GM12878 (cell line): ENCODE results near the gene EXOC7. TPM values are rescaled to one million over a fixed set of nuclear protein-coding genes. Genes with fewer than 3 reads are reported as not detected.

Experiments used
- ATAC-seq: fragments of 200-7000 bp; cut with Tn5 transposase; 3 replicates; pipeline ENCODE4 v1.9.1; 2020; ENCODE audit warnings: mild to moderate bottlenecking, moderate library complexity
- BruUV-seq: library from RNA; stranded (reverse); fragments of 400-500 nt; replicated peaks from 2 replicates; lab custom pipeline; 2021; lab: Mats Ljungman, UMichigan
- CTCF ChIA-PET: fragments of 300-600 bp; sonication (Branson Sonifier 250); formaldehyde crosslinking; extraction: SDS; loops from one replicate; lab custom pipeline; 2021; ENCODE audit warnings: inconsistent platforms; lab: Yijun Ruan, JAX
- POLR2A ChIA-PET: fragments of 350-600 bp; formaldehyde crosslinking; extraction: SDS; loops from one replicate; lab custom pipeline; 2021; ENCODE audit warnings: inconsistent platforms; lab: Charles Lee
- RAD21 ChIA-PET: fragments of 300-600 bp; sonication (Branson Sonifier 250); formaldehyde crosslinking; loops from one replicate; lab custom pipeline; 2023; ENCODE audit warnings: antibody characterized with exemption; ENCODE audit not compliant: unreplicated experiment; lab: Charles Lee
- SMC1A ChIA-PET: fragments of 300-600 bp; sonication (Branson Sonifier 250); formaldehyde crosslinking; loops from one replicate; lab custom pipeline; 2023; ENCODE audit not compliant: unreplicated experiment, uncharacterized antibody; lab: Charles Lee
- DNase-seq: peaks from one replicate; pipeline ENCODE4 v3.0.0-alpha.2; 2011; ENCODE audit warnings: low read depth, low spot score
- FAIRE-seq: peaks from 3 replicates; lab custom pipeline; 2011; peaks lifted over from hg19 to GRCh38; lab: Jason Lieb, UNC
- H2AFZ ChIP-seq: 2 replicates; pipeline ENCODE4 v1.6.0; 2011; ENCODE audit warnings: low read depth, low read length, control low read depth; ENCODE audit not compliant: control insufficient read depth
- H3K27ac ChIP-seq: 2 replicates; pipeline ENCODE4 v1.5.1; 2011; ENCODE audit warnings: control low read depth; ENCODE audit not compliant: control insufficient read depth, insufficient read depth
- H3K27me3 ChIP-seq, 2 experiments: replicated peaks in 1 of 2; 2 replicates each; pipeline versions ENCODE4 v1.6.0 to v1.6.1; 2011; ENCODE audit warnings: low read length in 1 of 2; ENCODE audit not compliant: control insufficient read depth in 2 of 2, insufficient read depth in 2 of 2
- H3K36me3 ChIP-seq, 2 experiments: 2 replicates each; pipeline ENCODE4 v1.5.1; 2011; ENCODE audit warnings: low read length in 1 of 2; ENCODE audit not compliant: control insufficient read depth in 2 of 2, insufficient read depth in 2 of 2
- H3K4me1 ChIP-seq: 2 replicates; pipeline ENCODE4 v1.6.1; 2011; ENCODE audit warnings: mild to moderate bottlenecking, low read length, moderate library complexity, mixed read lengths; ENCODE audit not compliant: control insufficient read depth, insufficient read depth
- H3K4me2 ChIP-seq: 2 replicates; pipeline ENCODE4 v1.6.0; 2011; ENCODE audit warnings: control low read depth; ENCODE audit not compliant: control insufficient read depth, insufficient read depth
- H3K4me3 ChIP-seq: fragments of 200-600 bp; sonication (generic); 2 replicates; pipeline ENCODE4 v1.5.1; 2016
- H3K79me2 ChIP-seq: 2 replicates; pipeline ENCODE4 v1.6.0; 2011; ENCODE audit warnings: low read length; ENCODE audit not compliant: control insufficient read depth, insufficient read depth
- H3K9ac ChIP-seq: 2 replicates; pipeline ENCODE4 v1.8.0; 2011; ENCODE audit warnings: low read length, control low read depth, mixed read lengths; ENCODE audit not compliant: control insufficient read depth, insufficient read depth
- H3K9me3 ChIP-seq: replicated peaks from 3 replicates; pipeline ENCODE4 v1.5.1; 2011; ENCODE audit warnings: mild to moderate bottlenecking, low read length; ENCODE audit not compliant: control insufficient read depth, insufficient read depth
- H4K20me1 ChIP-seq: 2 replicates; pipeline ENCODE4 v1.6.0; 2011; ENCODE audit not compliant: control insufficient read depth, insufficient read depth
- BMI1 ChIP-seq: fragments of 450-650 bp; IDR thresholded peaks from 2 replicates; pipeline ENCODE4 v1.6.1; 2016; ENCODE audit warnings: mild to moderate bottlenecking, moderate library complexity, borderline replicate concordance
- CHD1 ChIP-seq: IDR thresholded peaks from 2 replicates; pipeline ENCODE4 v1.6.1; 2012; ENCODE audit warnings: low read depth, low read length, improper control_type of control experiment
- EED ChIP-seq: sonication (generic); IDR thresholded peaks from 2 replicates; pipeline ENCODE4 v1.6.1; 2016; ENCODE audit warnings: antibody characterized with exemption, low read depth
- ESRRA ChIP-seq: IDR thresholded peaks from 2 replicates; pipeline ENCODE4 v1.6.1; 2012; ENCODE audit warnings: mild to moderate bottlenecking, low read length, improper control_type of control experiment
- EZH2 ChIP-seq: IDR thresholded peaks from 2 replicates; pipeline ENCODE4 v1.6.1; 2012; ENCODE audit warnings: low read depth, mild to moderate bottlenecking, control low read depth, inconsistent platforms, low read length, borderline replicate concordance; ENCODE audit not compliant: control insufficient read depth
- JUNB ChIP-seq: IDR thresholded peaks from 2 replicates; pipeline ENCODE4 v1.6.1; 2016; ENCODE audit warnings: antibody characterized with exemption, mild to moderate bottlenecking
- MEF2A ChIP-seq: IDR thresholded peaks from 2 replicates; pipeline ENCODE4 v1.6.1; 2011; ENCODE audit warnings: low read depth, mild to moderate bottlenecking, low read length, moderate library complexity; ENCODE audit not compliant: insufficient read depth
- MXI1 ChIP-seq: fragments of 150-350 bp; IDR thresholded peaks from 2 replicates; pipeline ENCODE4 v1.6.1; 2011; ENCODE audit warnings: low read depth, mild to moderate bottlenecking, inconsistent platforms, low read length, improper control_type of control experiment
- RAD51 ChIP-seq: fragments of 450-650 bp; IDR thresholded peaks from 2 replicates; pipeline ENCODE4 v1.6.1; 2016; ENCODE audit warnings: moderate library complexity, mild to moderate bottlenecking, inconsistent platforms
- SRF ChIP-seq, 2 experiments: IDR thresholded peaks; 2 replicates each; pipeline ENCODE4 v1.6.1; 2011; ENCODE audit warnings: low read depth in 2 of 2, low read length in 2 of 2, mild to moderate bottlenecking in 1 of 2, moderate library complexity in 1 of 2
- TAF1 ChIP-seq: IDR thresholded peaks from 2 replicates; pipeline ENCODE4 v1.6.1; 2011; ENCODE audit warnings: mild to moderate bottlenecking, low read depth, low read length, borderline replicate concordance
- YY1 ChIP-seq: IDR thresholded peaks from 2 replicates; pipeline ENCODE4 v1.6.1; 2011; ENCODE audit warnings: low read depth, mild to moderate bottlenecking, low read length
- ZSCAN29 ChIP-seq: fragments of 450-650 bp; IDR thresholded peaks from 2 replicates; pipeline ENCODE4 v1.6.1; 2017; ENCODE audit warnings: mild to moderate bottlenecking, moderate library complexity
- WGBS: methylation state at CpG from one replicate; pipeline ENCODE4 v1.1.6; 2016; ENCODE audit warnings: low lambda C conversion rate; ENCODE audit not compliant: insufficient replicate concordance, insufficient coverage; ENCODE audit errors: missing lambda C conversion rate; 5-methylcytosine and 5-hydroxymethylcytosine counted together
- in situ Hi-C: fragments of 300-500 bp; cut with MboI; formaldehyde crosslinking; loops from 9 replicates; pipeline ENCODE4 v1.14.3; 2018; ENCODE audit warnings: mixed read lengths
- intact Hi-C: fragments of 100-400 bp; cut with micrococcal nuclease; formaldehyde crosslinking; loops from one replicate; pipeline ENCODE4 v1.14.2; 2022; ENCODE audit not compliant: unreplicated experiment
- polyA plus RNA-seq, 11 experiments: library from polyadenylated mRNA; depleted of rRNA in 4 of 11; unstranded in 6 of 11; stranded (reverse) in 5 of 11; fragments of >200 nt; fragmentation: Nextera tagmentation in 4 of 11; fragmentation: Illumina TruSeq in 1 of 11; extraction: Ambion mirVana in 4 of 11; extraction: Trizol in 1 of 11; gene quantifications; 1 replicate in 1 of 11; 2 replicates in 10 of 11; pipeline versions ENCODE4 v1.2.1 to v1.2.3, GENCODE V29; 2011 to 2016; ENCODE audit warnings: inconsistent platforms in 2 of 11, missing spikeins in 2 of 11, low read depth in 1 of 11
- total RNA-seq, 4 experiments: library from RNA; depleted of rRNA in 3 of 4; stranded (reverse); fragments of >200 nt in 3 of 4; fragmentation: Illumina TruSeq in 1 of 4; extraction: Trizol in 1 of 4; gene quantifications; 2 replicates each; pipeline versions ENCODE4 v1.2.1 to v1.2.3, GENCODE V29; 2013 to 2021
- TF ChIP-seq, protein P1 (sequence below): fragments of 450-650 bp; IDR thresholded peaks from 2 replicates; pipeline ENCODE4 v1.6.1; 2014; ENCODE audit warnings: mild to moderate bottlenecking
- TF ChIP-seq, protein P2 (sequence below): IDR thresholded peaks from 2 replicates; pipeline ENCODE4 v1.6.1; 2011; ENCODE audit warnings: mild to moderate bottlenecking, low read depth, low read length, moderate library complexity; ENCODE audit not compliant: insufficient replicate concordance

The EXOC7 gene
- total and polyA plus RNA-seq, 10 of the 15 experiments (the other 5 are each of a cell fraction or from before 2014, with no cell fraction given), result 18.8 to 71.3 (median 48.2) TPM

DNA sequence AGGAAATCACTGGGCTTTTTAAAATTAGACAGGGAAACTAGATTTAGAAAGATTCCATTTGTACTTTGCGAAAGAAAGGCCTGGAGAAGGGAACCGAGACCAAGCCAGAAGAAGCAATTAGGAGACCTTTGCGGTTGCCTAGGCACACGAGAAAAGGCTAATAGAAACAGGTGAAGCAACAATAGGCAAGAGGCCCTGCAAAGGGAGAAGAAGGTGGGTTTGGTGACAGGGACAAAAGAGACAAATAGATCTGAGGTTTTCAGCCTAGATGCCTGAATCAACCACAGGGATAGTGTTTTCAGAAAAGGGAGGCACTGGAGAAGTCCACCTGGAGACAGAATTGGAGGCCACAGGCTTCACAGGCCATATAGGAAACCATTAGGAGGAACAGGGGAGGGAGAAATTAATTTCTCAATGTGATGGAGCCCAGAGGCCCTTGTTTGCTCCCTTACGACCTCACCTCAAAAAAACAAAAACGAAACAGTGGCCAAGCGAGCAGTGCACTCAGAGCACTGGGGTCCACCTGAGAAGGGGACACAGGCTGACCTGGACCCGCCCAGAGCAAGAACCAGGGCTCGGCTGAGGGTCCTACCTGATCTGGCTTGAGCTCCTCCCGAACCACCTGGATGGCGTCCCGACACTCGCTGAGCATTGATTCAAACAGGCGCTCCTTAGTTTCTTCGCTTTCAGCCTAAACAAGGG, 53.6 kb downstream of the EXOC7 start:
- in situ Hi-C loops, result no loop called here
- ChIA-PET RAD21 (interaction anchor here (1.1 kb wide), 1 partner anchor 230 kb away, joined by 4 read pairs; no protein-coding TSS in a partner anchor), CTCF (interaction anchor here (0.7 to 1.4 kb wide), 2 partner anchors 9 to 36 kb away, joined by 4 to 5 read pairs; no protein-coding TSS in a partner anchor), SMC1A (no interaction called here), POLR2A (interaction anchor here (0.6 kb wide), 1 partner anchor 134 kb away, joined by 4 read pairs; no protein-coding TSS in a partner anchor)
- Histone ChIP-seq H3K36me3 (peaks cover 23 to 40% of the 10 kb centered on the region in 2 experiments), H3K4me3 (no peak overlapping the region), H3K9me3 (no peaks in the 10 kb centered on the region), H4K20me1 (no peaks in the 10 kb centered on the region), H3K9ac (no peak overlapping the region), H3K4me1 (peaks cover 11% of the 10 kb centered on the region), H3K27ac (no peak overlapping the region), H3K27me3 (no peaks in the 10 kb centered on the region), H2AFZ (no peak overlapping the region), H3K79me2 (no peaks in the 10 kb centered on the region), H3K4me2 (no peak overlapping the region)
- no TSS peak for BruUV-seq
- TF ChIP-seq, protein P1, sequence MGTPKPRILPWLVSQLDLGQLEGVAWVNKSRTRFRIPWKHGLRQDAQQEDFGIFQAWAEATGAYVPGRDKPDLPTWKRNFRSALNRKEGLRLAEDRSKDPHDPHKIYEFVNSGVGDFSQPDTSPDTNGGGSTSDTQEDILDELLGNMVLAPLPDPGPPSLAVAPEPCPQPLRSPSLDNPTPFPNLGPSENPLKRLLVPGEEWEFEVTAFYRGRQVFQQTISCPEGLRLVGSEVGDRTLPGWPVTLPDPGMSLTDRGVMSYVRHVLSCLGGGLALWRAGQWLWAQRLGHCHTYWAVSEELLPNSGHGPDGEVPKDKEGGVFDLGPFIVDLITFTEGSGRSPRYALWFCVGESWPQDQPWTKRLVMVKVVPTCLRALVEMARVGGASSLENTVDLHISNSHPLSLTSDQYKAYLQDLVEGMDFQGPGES, result no peak
- TF ChIP-seq BMI1, result no peak
- no peak for TF ChIP-seq JUNB
- TF ChIP-seq CHD1, result no peak
- TF ChIP-seq YY1, result no peak
- no peak for TF ChIP-seq ESRRA
- no peak for TF ChIP-seq TAF1
- TF ChIP-seq, protein P2, sequence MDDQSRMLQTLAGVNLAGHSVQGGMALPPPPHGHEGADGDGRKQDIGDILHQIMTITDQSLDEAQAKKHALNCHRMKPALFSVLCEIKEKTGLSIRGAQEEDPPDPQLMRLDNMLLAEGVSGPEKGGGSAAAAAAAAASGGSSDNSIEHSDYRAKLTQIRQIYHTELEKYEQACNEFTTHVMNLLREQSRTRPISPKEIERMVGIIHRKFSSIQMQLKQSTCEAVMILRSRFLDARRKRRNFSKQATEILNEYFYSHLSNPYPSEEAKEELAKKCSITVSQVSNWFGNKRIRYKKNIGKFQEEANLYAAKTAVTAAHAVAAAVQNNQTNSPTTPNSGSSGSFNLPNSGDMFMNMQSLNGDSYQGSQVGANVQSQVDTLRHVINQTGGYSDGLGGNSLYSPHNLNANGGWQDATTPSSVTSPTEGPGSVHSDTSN, result no peak
- no peak for TF ChIP-seq MXI1
- TF ChIP-seq EZH2, result no peak
- TF ChIP-seq ZSCAN29, result no peak
- no peak for TF ChIP-seq MEF2A
- no peak for TF ChIP-seq RAD51
- no peak for TF ChIP-seq EED
- no peak for TF ChIP-seq SRF (IDR thresholded peaks at IDR 0.05; ENCODE audit: low read depth in 2 of 2, low read length in 2 of 2)
- FAIRE-seq (no peak), DNase-seq (no peak), ATAC-seq (no peak)
- WGBS, result 94% methylated on average over 14 of the region's 15 CpGs
- intact Hi-C loops, result no loop called here
